ENCODE measurements around the gene ATP13A2.

Gene ATP13A2

DNA sequence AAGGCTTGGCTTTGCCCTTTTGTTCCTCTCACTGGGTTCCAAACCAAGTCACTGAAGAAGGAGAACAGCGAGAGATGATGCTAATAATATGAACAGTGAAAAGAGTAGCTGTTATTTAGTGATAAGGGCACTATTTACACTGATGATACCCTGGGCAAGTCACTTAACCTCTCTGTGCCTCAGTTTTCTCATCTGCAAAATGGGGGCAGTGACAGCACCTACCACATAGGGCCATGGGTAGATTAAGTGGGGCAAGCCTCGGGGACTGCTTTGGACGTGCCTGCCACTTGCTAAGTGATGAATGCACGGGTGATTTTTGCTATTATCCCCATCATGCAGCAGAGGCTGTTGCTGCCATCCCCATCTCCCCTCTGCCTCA lies 9.2 kb downstream of the ATP13A2 start:
- DNase-seq, result no peak

DNA sequence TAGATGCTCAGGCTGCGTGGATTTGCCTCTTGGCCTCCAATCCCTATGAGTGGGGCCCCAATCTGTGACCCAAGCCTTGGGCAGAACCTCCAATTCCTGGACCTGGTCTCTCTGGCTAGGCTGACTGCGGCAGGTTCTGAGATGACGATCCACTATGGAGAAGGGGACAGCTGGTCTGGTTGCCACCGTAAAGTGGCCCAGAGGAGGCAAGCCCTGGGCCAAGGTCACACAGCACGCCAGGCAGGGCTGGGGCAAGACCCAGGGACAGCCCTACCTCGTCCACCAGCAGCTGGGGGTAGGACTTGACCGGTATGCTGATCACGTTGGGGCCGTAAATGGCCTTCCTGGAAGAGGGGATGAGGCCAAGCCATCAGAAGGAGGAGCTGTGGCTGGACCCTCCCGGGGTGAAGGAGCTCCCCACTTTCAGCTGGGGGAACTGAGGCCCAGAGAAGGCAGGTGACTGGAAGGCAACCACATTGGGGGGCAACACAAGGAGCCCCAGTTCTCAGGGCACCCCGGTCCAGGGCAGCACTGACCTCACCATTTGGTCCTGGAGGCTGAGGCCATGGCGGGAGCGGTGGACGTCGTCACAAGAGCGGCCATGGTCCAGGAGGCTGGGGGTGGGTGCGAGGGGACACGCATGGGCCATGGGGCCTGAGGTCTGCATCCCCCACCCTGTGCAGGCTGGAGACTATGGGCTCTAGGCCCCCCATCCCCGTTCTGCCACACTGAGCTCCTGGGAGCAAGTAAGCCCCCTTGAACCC lies 9.8 kb downstream of the ATP13A2 start:
- DNase-seq, result no peak

DNA sequence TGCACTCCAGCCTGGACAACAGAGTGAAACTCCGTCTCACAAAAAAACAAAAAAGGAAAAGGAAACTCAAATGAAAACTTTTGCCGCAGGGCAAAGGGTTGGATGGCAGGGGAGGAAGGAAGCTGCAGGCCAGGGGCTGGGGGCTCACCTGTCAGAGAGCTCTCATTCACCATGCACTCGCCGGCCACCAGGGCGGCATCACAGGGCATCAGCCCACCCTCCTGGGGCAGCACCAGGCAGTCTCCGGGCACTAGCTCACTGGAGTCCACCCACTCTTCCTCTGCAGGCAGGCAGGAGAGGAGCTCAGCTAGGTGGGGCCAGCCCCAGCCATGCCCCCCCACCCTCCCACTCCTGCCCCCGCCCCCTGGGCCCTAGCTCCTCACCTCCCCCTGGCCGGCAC lies 11.9 kb downstream of the ATP13A2 start:
- DNase-seq, result no peak

DNA sequence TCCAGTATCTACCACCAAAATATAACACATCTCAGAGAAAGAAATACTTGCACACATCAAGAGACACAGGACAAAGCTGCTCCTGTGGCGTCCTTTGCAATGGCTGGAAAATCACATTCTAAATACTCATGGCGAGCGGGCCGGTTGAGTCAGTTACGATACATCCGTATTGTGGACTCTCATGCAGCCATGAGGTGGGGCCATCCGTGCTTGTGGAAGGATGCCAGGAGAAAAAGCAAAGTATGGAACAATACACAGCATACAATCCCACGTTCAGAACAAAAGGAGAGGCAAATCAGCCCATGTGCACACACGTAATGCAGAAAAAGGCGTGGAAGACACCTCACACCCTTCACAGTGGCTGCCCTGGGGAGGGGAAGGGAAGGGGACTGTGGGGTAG lies 13.1 kb downstream of the ATP13A2 start:
- DNase-seq, result no peak

DNA sequence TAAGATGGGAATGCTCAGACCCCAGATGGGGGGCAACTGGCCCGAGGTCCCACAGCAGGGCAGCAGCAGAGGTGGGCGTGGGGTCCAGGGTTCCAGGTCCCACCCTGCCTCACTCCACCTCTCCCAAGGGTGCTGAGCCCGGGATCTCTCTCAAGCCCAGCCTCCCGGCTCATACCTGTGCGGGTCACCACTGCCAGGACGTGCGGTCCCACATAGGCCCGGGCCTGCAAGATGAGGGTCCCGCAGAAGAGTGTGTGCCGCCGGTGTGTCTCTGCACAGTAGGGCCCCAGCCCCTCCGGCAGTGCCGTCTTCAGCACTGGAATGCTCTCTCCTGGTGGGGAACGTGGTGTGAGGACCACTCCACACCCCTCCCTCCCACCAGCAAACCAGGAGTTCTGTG lies 14.9 kb downstream of the ATP13A2 start:
- no peak for DNase-seq

DNA sequence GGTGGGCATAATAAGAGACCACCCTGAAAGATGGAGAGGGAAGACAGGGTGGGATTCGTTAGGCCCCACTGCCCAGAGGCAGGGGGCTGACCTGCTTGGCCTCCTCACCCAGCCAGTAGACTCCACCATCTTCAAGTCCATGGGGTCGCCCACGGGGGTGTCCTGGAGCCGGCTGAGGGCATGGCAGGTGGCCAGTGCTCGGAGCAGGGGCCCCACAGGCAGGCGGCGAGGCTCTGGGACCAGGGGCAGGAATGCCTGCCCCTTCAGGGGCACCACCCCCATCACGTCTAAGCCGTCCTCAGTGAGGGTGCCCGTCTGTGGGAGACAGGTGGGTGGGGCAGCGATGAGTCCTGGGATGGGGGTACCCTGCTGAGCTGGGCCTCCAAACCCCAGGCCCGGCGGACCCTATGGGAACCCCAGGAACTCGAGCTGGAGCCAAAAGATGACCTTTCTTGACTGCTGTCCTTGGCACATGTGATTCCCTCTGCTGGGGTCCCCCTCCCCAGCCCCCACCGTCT lies 18.1 kb downstream of the ATP13A2 start:
- DNase-seq, result no peak

DNA sequence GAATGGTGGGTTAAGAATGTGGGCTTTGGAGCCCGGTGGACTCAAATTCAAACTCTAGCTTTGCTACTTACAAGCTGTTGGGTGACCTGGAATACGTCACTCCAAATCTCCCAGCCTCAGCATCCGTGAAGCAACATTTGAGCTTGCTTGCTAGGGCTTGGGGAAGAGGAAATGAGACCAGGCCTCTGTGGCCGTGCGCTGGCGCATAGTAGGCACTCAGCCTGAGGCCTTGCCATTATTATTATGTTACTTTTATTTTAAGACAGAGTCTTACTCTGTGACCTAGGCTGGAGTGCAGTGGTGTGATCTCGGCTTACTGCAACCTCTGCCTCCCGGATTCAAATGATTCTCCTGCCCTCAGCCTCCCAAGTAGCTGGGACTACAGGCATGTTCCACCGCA lies 19.1 kb downstream of the ATP13A2 start:
- no peak for DNase-seq

DNA sequence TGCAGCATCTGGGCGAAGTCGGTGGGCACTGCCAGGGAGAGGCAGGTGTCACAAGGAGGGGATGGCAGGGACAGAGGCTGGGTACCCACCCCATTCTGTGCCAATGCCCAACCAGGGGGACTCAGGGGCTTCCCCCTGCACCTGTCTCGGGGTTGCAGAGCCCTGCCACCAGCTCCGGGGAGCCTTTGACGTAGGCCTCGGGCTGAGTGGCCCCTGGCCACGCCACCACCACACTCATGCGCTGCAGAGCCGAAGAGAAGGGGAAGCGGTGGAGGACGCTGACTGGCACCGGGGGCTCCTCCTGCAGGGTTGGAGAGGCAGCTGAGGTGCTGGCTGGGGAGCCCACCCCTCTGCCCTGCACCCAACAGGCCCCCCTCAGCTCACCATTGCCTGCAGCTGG lies 19.6 kb downstream of the ATP13A2 start:
- no peak for DNase-seq

DNA sequence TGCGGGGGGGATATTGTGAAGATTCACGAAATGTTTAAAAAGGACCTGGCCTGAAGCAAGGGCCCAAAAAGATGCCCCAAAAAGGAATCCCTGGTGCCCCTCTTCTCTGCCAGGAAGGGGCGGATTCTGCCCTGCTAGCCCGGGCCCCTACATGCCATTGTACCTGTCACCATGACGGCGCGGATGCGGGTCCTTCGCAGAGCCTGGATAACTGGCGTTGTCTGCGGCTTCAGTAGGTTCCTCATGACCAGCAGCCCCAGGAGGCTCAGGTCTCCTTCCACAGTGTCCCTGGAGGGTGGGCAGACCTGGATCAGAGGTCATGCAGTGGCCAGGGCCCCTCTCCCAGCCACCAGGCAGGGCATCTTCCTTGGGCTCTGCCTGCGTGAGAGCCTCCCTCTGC lies 20.2 kb downstream of the ATP13A2 start:
- DNase-seq, result no peak

DNA sequence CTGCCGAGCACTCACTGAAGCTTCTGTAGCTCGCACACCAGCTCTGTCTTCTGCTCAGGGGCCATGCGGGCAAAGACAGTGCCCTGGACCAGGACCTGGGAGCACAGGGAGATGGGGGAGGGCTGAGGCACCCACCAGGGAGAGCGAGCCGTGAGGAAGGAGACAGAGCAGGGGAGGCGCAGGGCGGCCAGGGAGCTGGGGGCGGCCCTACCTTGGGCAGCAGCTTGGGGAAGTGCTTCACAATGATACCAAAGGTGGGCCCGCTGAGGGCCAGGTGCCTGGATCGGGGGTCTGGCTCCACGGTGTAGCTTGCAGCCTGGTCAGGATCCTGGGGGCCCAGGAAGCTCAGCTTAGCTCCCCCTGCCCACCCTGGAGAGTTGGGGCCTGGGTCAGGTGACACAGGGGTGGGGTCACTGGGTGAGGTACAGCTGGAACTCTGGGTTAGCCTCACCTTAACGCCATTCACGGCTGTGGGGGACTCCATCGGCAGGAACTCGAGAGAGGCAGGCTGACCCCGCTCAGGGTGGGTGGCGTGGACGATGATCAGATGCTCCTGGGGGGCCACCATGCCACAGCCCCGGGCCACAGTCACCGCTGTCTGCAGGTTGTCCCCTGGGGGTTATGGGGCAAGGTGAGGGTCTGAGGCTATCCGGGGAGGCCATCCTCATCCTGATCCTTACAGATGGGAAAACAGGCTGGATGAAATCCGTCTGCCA lies 21.9 kb downstream of the ATP13A2 start:
- DNase-seq, result no peak

DNA sequence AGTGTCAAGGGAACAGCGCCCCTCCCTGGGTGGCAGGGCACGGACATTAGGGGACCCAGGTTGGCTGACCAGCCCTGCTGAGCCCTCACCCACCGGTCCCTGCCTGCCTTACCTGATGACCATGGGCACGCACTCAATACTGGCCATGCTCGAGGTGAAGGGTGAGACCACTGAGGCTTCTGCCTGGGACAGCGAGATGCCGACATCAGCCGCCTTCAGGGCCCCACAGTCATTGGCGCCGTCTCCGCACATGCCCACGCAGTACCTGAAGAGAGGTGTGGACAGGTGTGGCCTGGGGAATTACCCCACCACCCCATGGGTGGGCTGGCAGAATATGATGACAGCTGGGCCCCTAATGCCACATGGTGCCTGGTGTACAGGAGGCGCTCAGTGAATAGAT lies 23.5 kb downstream of the ATP13A2 start:
- DNase-seq, result no peak

DNA sequence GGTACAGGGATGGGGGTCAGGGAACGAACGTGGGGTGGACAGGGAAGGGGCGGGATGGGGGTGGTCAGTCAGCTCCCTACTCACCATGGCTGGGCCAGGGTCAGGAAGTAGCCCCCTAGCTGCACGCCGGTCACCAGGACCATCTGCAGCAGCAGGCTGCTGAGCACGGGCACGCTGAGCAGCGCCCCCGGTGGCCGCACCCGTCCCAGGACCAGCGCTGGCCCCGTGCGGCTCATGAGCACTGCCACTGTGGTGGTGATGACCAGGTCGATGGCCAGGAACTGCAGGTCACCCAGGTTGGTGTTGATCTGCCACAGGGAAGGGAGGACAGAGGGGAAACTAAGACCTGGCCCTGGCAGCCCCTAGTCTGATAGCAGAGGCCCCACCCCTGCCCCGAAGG lies 24.8 kb downstream of the ATP13A2 start:
- no peak for DNase-seq

- no peak for DNase-seq
These were observed 25.2 kb downstream of the ATP13A2 start for GRCh38 chr1:16986560-16986959.

GRCh38 chr1:16986113-16986512 lies 25.6 kb downstream of the ATP13A2 start:
- DNase-seq, result no peak

DNA sequence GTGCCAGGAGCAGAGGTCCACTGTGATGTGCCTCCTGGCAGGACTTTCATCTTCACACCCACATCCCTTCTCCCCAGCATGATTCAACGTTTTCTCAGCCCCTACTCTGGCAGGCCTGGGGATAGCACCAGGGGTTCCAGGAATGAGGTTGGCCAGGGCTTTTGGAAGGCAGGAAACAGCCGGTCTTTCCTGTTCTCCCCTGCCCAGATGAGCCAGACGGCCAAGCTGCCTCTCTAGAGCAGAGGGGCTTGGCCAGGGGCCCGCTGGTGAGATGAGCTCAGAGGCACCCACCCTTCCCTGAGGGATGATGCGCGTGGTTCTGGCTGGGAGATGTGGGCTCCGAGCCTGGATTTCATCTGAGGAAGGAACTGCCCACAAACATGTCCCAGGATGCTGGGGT lies 27.0 kb downstream of the ATP13A2 start:
- DNase-seq, result no peak

- no peak for DNase-seq
These were observed 28.1 kb downstream of the ATP13A2 start for GRCh38 chr1:16983649-16984048.

- DNase-seq, result no peak
These were observed 28.8 kb downstream of the ATP13A2 start for GRCh38 chr1:16982902-16983301.

DNA sequence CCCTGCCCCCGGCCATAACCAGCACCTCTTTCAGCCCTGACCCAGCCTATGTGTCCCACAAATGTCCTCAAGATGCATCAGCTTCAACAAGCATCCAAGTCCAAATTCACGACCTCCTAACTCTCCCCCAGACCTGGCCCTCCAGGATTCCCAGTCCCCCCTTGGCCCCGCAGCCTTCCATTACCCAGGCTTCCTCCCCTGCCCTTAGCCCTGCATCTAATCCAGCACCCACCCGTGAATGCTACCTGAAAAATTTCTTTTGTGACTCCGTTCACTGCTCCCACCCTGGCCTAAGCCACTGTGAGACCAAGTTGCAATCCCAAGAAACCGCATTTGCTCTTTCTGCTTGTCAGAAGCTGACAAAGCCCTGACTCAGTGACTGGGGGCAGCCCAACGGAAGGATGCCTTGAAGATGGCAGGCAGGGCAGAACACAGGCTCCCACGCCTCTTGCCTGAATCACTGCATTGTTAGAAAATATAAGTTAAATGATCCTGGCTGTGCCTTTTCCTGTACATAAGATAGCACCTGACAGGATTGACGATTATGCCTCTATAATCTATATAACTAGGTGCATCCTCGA lies 30.4 kb downstream of the ATP13A2 start:
- no peak for DNase-seq

GRCh38 chr1:16980473-16981268 lies 31.1 kb downstream of the ATP13A2 start, which contains the start of gene MFAP2:
TSS of gene MFAP2 (minus strand) at chr1:16980620. CDS start at chr1:16978273, 2,347 bp downstream.
- DNase-seq, result no peak

DNA sequence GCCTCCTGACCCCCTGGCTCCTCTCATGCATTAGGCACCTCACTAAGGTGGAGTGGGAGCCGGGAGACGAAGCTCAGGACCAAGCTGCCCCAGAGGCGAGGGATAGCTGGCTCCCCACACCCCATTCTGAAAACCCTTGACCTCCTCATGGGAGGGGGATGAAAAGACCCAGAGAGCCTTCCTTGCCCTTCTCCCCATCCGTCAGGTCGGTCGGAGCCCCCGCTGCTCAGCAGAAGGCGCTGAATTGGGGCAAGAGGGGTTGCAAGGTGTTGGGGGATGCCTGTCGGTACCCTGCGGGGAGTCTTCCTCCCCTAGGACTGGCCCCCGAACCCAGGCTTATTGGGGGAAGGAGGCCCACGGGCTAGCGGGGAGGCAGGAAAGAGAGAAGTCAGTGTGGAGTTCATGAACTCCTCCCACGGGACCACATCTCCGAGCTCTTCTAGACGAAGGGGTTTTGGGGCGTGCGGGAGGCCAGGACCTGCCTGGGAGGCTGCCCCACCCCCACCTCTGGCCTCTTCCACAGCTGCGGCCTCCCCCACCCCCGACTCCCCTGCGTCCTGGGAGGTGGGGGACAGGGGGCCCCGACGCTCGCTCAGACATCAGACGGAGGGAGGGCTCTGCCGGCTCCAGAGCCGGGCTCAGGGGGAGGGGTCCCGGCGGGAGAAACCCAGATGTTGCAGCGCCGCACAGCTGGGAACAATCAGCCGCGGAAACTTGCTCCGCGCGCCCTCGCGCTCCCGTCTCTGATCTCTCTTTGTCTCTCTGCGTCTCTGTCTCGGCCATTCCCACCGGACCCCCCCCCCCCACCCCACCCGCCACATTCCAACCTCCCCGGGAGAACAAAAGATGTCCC lies 32.0 kb downstream of the ATP13A2 start:
- no peak for DNase-seq

- DNase-seq, result no peak
These were observed 32.9 kb downstream of the ATP13A2 start for GRCh38 chr1:16978567-16979474.
